GM18873 (cell line): ENCODE data around the gene RDX.
"Not testable (repeated sequence)": the region's sequence is repeated elsewhere in the genome, so short reads cannot be mapped to it uniquely, and the experiment has no call there.

Experiments
- ATAC-seq: cut with Tn5 transposase; IDR thresholded peaks from one replicate; pipeline ENCODE4 v1.9.1; 2021; ENCODE audit warnings: mild to moderate bottlenecking, moderate library complexity, moderate number of reproducible peaks; ENCODE audit not compliant: unreplicated experiment, low FRiP score

The RDX gene

DNA sequence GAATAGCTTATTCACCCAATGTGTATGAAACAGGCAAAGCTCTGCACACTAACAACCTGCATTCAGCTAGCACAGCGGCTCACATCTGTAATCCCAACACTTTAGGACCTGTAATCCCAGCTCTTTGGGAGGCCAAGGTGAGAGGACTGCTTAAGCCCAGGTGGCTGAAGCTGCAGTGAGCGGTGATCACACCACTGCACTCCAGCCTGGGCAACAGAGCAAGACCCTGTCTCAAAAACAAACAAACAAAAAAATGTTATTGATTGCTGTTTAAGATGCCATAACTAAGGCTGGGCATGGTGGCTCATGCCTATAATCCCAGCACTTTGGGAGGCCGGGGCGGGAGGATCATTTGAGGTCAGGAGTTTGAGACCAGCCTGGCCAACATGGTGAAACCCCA is 15.8 kb downstream of the RDX start:
- not testable (repeated sequence) for ATAC-seq

DNA sequence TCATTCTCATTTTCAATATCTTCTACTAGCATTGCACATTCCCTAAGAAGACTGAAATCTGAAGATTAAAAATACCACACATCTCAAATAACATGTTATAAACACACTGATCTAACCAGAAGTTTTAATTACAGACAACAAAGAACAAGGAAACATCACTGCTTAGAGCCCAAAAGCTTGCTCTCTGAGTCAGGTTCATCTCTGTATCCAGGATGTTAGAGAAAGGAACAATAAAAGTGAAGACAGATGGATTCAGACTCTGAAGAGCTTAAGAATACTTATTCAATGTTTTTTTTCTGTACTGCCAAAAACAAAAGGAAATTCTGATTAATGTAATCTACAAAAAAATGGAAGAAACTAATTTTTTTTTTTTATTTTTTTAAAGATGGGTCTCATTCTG is 16.5 kb downstream of the RDX start:
- ATAC-seq, result no peak

DNA sequence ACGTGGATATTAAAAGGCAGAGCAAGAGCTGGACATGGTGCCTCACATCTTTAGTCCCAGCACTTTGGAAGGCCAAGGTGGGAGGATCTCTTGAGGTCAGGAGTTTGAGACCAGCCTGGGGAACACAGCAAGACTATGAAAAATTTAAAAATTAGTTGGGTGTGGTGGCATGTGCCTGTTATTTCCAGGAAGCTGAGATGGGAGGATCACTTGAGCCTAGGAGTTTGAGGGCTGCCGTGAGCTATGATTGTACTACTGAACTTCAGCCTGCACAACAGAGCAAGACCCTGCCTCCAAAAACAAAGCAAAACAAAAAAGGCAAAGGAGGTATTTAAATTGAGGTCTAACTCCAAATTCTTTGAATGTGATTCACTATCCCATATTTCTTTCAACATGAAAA is 23.5 kb downstream of the RDX start:
- ATAC-seq, result no peak

DNA sequence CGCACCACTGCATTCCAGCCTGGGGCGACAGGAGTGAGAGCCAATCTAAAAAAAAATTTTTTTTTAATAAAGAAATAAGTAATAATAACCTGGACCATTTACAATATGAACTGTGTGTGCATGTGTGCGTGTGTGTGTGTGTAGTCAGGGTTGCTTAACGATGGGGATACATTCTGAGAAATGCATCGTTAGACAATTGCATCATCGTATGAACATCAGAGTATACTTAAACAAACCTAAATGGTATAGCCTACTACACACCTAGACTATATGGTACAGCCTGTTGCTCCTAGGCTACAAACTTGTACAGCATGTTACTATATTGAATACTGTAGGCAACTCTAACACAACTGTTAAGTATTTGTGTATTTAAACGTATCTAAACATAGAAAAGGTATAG is 26.4 kb downstream of the RDX start:
- ATAC-seq, result no peak

DNA sequence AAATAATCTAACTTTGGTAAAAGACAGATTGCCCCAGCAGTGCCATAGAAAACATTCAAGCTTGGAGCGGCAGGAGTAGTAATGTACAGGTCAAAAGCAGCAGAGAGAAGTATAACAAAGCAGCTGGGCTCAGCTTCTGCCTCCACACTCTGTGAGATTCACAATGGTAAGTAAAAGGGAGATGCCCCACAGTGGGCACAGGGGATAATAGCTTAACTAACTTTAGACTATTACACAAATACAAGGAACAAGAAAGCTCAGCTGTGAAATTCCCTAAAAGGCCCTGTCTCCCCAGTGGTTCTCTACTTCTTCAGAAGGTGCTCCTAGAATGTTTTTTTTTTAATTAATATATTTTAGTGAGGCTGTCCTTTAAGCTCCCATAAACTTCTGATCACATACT is 28.0 kb downstream of the RDX start:
- no peak for ATAC-seq

DNA sequence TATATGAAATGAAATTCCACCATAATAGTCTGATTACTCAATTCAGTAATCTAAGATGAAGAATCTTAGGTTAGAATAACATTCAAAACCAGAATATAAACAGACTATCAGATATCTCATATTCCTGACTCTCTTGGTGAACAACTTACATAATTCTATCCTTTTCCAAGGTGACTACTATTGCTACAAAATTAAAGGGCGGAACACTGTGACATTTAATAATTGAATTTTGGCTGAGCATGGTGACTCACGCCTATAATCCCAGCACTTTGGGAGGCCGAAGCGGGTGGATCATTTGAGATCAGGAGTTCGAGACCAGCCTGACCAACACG is 34.4 kb downstream of the RDX start:
- ATAC-seq, result no peak

DNA sequence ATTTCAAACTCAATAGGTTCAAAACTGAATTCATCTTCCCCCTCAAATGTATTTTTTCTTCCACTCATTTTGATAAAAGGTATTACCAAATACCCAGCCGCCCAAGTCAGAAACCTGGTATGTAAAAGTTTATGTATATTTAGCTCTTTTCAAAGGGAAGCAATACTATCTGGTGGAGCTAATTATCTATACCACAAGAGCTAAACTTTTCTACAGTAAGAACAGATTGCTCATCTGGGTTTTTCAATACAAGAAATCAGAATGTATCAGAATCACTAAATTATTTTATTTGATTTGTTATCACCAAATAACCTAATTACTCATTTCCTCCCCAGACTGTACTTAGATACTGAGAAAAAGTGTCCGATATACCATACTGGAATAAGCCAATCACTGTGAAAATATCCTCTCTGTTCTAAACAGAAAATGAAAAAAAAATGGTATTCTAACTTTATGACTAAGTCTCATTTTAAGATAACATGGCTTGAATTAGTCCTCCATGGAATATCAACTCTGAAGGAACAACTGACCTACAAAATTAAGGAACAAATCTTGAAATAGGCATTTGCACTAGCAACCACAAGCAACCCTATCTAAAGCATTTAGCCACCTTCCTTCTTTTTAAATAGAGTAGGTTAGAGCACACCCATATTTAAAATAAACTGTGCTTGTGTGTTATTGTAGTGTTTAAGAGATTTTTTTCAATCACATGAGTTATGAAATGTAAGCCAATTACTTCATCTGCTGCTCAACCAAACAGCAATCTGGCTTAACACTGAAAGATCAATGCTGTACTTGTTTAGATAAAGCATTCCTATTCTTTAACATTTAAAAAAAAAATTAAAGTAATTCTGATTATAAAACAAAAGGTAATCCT is 35.0 kb downstream of the RDX start:
- no peak for ATAC-seq

DNA sequence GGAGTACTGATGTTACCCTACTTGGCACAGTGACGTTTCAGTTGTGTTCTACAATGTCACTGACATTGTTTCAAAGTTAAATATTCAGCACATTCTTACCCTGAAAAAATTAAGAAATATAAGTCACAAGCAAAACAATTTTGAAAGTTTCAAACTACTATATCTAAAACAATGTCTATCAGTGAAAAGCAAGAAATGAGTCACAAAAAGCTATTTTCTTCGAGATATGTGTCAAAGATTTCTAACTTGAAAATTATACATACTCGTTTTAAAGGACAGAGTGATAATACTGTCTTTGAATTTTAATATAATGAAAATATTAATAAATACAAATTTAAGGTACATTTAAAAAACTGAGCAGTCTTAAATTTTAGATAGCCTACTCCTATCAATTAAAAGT is 42.9 kb downstream of the RDX start:
- no peak for ATAC-seq

DNA sequence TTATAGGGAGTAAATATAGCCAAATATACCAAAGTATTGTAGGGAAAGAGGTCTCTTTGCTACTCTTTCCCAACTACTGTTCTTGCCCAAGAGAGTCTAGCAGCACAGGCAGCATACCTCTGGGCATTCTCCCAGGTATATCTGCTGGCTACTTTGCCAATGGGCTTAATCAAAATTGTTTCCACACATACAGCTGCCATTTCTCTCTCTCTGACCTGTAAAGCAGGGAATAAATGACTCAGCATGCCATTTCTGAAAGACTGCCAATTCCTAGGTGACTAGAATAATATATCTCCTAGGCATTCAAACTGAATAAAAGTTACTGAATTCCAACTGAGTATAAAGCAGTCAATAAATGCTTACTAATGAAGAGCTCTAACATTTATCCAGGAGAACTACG is 44.6 kb downstream of the RDX start:
- no peak for ATAC-seq

DNA sequence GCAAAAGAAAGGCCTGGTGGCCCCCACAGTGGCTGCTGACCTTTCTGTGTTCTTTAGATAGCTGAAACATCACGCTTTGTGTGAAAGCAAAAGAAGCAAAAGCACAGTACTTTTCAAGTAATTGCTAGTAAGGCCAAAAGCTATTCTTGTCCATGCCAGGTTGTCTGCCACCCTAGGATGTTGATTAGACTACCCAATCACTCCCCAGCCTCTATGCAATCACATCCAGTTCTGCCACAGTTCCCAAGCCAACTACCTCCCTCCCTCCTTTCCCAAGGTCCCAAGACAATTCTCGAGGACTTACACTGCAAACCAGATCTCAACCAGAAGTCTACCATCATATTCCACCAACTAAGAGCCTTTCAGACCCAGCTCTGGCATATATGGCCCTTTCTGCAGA is 46.2 kb downstream of the RDX start:
- no peak for ATAC-seq

DNA sequence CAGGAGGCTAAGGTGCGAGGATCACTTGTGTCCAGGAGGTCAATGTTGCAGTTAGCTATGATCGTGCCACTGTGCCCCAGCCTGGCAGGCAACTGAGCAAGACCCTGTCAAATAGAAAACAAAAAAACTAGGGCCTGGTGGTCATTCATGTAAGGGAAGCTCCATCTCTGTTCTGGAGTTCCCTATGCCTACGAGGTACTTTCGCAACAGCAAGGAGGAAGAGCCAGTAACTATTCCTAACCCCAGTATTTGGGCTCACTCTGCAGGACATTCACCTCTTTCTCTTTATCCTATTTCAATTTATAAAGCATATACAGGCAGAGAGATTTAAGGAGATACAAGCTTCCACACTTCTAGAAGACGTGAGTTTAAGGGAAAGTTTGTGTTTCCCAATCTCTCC is 46.6 kb downstream of the RDX start:
- no peak for ATAC-seq

DNA sequence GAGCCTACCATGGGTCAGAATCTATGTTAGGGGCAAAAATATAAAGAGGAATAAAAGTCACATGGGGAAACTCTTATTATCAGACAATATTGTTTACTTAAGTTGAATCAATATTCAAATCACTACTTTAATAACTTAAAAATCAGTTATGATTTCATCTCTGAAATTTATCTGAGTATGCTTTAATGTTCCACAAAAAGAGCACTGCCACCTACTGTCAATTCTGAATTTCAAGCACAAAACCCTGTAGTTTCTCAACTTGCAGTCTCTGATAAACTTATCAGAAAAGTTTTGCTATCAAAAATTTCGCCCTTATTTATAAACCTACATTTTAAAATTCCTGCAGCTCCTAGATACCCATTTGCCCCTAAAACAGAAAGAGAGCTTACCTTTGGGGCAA is 47.3 kb downstream of the RDX start:
- no peak for ATAC-seq

DNA sequence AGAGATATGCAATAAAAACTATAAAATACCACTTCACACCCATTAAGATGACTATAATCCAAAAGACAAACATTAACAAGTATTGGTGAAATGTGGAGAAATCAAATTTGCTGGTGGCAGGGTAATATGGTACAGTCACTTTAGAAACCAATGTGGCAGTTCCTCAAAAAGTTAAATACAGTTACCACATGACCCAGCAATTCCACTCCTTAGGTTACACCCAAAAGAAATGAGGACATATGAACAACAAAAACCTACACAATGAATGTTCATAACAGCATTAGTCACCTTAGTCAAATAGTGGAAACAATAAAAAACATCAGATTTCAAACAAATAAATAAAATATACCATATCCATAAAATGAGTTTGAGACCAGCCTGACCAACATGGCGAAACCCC is 52.6 kb downstream of the RDX start:
- ATAC-seq, result no peak

DNA sequence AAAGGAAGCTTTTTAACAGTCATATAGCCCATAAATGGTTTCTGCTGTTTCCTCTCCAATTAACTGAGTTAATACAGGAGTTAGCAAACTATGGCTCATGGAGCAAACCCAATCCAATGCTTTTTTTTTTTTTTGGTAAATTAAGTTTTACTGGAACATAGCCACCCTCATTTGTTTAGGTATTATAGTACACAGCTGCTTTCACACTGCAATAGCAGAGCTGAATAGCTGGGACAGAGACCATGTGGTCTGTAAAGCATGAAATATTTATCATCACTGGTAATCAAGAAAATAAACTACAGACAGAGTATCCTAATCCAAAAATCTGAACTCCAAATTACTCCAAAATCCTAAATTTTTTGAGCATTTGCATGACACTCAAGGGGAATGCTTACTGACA is 53.7 kb downstream of the RDX start:
- no peak for ATAC-seq

DNA sequence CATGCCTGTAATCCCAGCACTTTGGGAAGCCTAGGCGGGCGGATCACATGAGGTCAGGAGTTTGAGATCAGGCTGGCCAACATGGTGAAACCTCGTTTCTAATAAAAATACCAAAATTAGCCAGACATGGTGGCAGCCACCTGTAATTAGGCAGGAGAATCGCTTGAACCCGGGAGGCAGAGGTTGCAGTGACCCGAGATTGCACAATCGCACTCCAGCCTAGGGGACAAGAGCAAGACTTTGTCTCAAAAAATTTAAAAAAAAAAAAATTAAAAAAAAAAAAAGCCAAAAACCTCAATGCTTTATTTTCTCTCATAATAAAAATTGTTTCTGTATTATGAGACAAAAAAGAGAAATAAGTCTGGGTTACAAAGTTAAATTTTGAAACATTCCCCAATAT is 54.2 kb downstream of the RDX start:
- ATAC-seq, result no peak

DNA sequence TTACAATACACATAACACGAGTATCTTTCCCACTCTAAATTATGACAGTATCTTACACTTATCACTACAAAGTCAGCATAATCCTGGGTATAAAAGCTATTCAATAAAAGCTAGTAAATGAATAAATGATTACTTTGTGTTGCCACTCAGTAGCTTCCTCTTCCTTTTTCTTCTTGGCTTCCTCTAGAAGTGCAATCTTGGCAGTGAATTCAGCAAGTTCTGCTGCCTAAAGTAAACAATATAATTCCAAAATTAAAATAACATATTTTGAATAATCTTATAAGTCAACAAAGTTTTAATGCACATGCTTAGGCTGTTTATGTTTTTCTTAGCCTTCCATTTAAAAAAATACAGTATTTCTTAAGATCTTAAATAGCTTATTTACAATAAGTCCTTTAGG is 60.4 kb downstream of the RDX start:
- no peak for ATAC-seq

DNA sequence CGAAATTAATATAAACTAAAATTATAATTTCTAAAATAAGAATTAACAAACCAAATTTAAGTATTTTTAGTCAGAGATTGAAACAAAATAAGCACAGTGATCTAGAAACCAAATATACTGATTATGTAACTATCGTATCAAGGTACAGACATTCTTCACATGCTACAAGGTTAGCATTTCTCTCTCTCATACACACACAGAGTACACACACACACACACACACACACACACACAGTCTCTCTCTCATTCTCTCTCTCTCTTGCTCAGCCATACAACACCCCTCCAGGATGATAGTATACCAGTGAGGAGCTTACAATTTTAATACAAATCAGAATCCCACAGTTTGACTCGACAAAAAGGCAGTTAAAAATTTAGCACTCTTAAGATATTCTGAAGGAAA is 66.0 kb downstream of the RDX start:
- no peak for ATAC-seq

DNA sequence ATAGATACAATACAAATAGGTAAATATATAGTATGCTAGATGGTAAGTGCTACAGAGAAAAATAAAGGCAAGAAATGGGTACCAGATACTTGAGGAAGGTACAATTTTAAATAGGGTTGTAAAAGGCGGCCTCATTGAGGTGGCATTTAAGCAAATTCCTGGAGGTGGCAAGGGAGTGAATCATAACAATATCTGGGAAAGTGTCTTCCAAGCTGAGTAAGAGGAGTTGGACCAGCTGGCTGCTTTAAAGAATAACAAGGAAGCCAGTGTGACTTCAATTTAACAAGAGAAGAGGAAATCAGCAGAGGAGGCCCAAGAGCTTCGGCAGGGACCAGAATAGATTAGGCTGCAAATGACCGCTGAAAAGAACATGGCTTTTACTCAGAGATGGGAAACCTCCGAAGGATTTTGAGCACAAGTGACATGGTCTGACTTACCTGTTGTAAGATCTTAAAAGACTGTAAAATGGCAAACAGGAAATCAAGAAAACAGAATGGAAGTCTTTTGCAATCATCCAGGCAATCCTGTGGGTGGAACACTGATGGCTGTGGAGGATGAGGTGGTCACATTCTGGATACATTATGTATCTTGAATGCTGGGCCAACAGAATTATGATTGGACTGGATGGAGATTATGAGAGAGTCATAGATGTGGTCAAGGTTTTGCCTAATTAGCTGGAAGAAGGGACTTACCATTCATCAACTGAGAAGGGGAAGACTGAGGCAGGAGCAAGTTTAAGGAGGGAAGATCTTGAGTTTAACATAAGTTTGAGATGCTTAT is 77.2 kb downstream of the RDX start:
- ATAC-seq, result no peak

DNA sequence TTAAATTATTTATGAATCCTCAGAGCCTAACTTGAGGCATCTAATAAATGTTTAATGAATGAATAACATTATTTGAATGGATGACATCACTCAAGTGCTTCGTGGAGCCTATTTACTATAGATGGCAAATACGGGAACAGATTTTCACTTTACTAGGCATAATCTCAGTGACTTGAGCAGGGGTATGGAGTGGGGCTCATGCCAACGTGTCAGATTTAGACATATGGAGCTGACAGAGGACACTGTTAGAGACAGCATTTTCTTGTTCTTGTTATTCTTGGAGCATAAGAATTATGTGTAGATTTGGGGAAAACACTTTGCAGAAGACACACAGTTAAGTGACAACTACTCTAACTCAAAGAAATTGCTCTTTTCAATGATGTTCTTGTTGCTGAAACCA is 78.5 kb downstream of the RDX start:
- no peak for ATAC-seq

DNA sequence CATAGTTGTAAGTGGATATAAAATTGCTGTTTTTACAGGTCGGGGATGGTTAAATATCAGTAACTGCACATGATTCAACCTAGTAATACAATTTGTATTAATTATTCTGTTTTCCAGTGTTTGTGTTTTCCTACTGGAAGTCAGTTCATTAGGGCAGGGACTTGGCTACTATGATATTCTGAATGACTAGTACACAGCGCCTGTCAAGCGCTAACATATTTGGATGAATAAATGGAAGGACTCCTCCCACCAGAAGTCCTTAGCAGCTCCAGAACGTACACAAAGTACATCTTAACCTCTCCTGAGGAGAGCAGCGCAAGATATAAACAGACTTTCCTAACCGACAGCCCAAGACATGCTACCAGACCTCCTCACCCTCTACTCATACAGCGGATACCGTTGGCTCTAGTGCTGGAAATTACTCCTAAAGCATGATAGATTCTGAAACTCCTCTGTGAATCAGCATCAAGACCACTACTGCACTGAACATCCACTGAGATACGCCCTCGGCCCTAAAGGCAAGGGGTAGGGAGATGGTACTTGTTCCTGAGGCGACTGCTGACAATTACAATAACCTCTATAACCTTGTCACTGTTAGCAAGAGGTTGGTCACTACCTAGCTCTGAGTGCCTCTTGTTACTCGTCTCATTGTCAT is 79.1 kb downstream of the RDX start:
- no peak for ATAC-seq

DNA sequence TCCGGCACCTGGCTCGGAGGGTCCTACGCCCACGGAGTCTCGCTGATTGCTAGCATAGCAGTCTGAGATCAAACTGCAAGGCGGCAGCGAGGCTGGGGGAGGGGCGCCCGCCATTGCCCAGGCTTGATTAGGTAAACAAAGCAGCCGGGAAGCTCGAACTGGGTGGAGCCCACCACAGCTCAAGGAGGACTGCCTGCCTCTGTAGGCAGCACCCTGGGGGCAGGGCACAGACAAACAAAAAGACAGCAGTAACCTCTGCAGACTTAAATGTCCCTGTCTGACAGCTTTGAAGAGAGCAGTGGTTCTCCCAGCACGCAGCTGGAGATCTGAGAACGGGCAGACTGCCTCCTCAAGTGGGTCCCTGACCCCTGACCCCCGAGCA is 87.1 kb downstream of the RDX start:
- ATAC-seq, result not testable (repeated sequence)
